Mucosa of descending colon (tissue), 3 donors: ENCODE data around the gene FCER1A. TPM values are rescaled to one million over a fixed set of nuclear protein-coding genes. Genes with fewer than 3 reads are reported as not detected.

ENCODE experiments used
- ATAC-seq: fragments of 200-7000 bp; cut with Tn5 transposase; one replicate; pipeline ENCODE4 v1.9.1; 2020; ENCODE audit warnings: mild to moderate bottlenecking, moderate library complexity
- DNase-seq, 3 donors: peaks; one replicate each; pipeline ENCODE4 v3.0.0-alpha.2; 2020
- H3K36me3 ChIP-seq: fragments of 200-600 bp; one replicate; pipeline ENCODE4 v1.8.0; 2021; ENCODE audit warnings: low read depth, mild to moderate bottlenecking
- H3K4me1 ChIP-seq: fragments of 200-600 bp; one replicate; pipeline ENCODE4 v1.8.0; 2021; ENCODE audit warnings: low read depth, mild to moderate bottlenecking
- H3K4me3 ChIP-seq: fragments of 200-600 bp; one replicate; pipeline ENCODE4 v1.8.0; 2021; ENCODE audit warnings: mild to moderate bottlenecking
- H3K9me3 ChIP-seq: fragments of 200-600 bp; one replicate; pipeline ENCODE4 v1.8.0; 2021; ENCODE audit warnings: mild to moderate bottlenecking
- CTCF ChIP-seq: fragments of 200-600 bp; IDR thresholded peaks from one replicate; pipeline ENCODE4 v1.8.0; 2022; ENCODE audit warnings: antibody characterized with exemption, mild to moderate bottlenecking
- intact Hi-C, 2 donors: fragments of 100-400 bp; cut with DNase I in 1 of 2; cut with micrococcal nuclease in 1 of 2; formaldehyde crosslinking; loops; one replicate each; pipeline versions ENCODE4 v1.11.0 to v1.11.1; 2022; cut with DNase I, micrococcal nuclease
- long read RNA-seq, 2 donors: library from polyadenylated mRNA; unstranded; transcript quantifications; one replicate each; pipeline ENCODE4 v2.0.0, GENCODE V29; 2019 to 2021
- total RNA-seq, 3 donors: library from RNA; stranded (reverse); fragmentation: NEBNext Ultra II Directional in 2 of 3; extraction: Animal tissue kit (Norgen Biotek cat#: 25700) in 2 of 3; gene quantifications; one replicate each; pipeline versions ENCODE4 v1.2.1 to v1.2.4, GENCODE V29; 2021 to 2023
- donor health status: DM: no; HTN: no; CAD: no; lungs with moderate emphysema.
- donor health status: DM: no; HTN: no; CAD: no.
- donor health status: DM: no; HTN: yes; CAD: no.

FCER1A gene
- 1 to 10 TPM in 2 of 3 donors, under 1 TPM in 1; 0.46 to 1.7 (median 1.1) TPM for total RNA-seq
- long read RNA-seq, donor 1, partial matches to known transcripts = 2 of 2 reads
- long read RNA-seq, donor 1, other reads (novel, unspliced or antisense) = 0 of 2 reads
- long read RNA-seq, donor 2 = 0 reads

GRCh38 chr1:159302095-159302494 lies at the start of gene FCER1A:
FCER1A (plus strand) TSS chr1:159302336; CDS start chr1:159302365, 29 bp downstream.
- ATAC-seq (no peak), DNase-seq (no peak)
- intact Hi-C loops = no loop called here
- Histone ChIP-seq H3K4me3 (no peak within 1 kb of the TSS), H3K36me3 (no peaks in the 10 kb centered on the region), H3K4me1 (no peaks in the 10 kb centered on the region), H3K9me3 (no peaks in the 10 kb centered on the region)
- TF ChIP-seq CTCF = no peak

GRCh38 chr1:159261311-159261710 lies 40.8 kb upstream of the FCER1A start:
- ATAC-seq (no peak), DNase-seq (no peak)
- Histone ChIP-seq H3K36me3 (no peaks in the 10 kb centered on the region), H3K4me3 (no peak overlapping the region), H3K4me1 (no peaks in the 10 kb centered on the region), H3K9me3 (no peaks in the 10 kb centered on the region)
- no peak for TF ChIP-seq CTCF
- intact Hi-C loops = no loop called here

- no peaks in the 10 kb centered on the region for H3K9me3 ChIP-seq
- no peak for TF ChIP-seq CTCF
- H3K36me3 ChIP-seq = no peaks in the 10 kb centered on the region
- intact Hi-C loops = no loop called here
- no peaks in the 10 kb centered on the region for H3K4me1 ChIP-seq
- ATAC-seq = no peak
- H3K4me3 ChIP-seq = no peak overlapping the region
- DNase-seq = no peak
Measured at GRCh38 chr1:159261721-159262494, 40.2 kb upstream of the FCER1A start.

GRCh38 chr1:159266832-159267231 lies 35.3 kb upstream of the FCER1A start:
- Histone ChIP-seq H3K9me3 (no peaks in the 10 kb centered on the region), H3K36me3 (no peaks in the 10 kb centered on the region), H3K4me3 (no peak overlapping the region), H3K4me1 (no peaks in the 10 kb centered on the region)
- no peak for ATAC-seq
- intact Hi-C loops = no loop called here
- no peak for DNase-seq
- TF ChIP-seq CTCF = no peak

GRCh38 chr1:159274631-159275030 lies 27.5 kb upstream of the FCER1A start:
- no peak overlapping the region for H3K4me3 ChIP-seq
- ATAC-seq (no peak), DNase-seq (no peak)
- no peaks in the 10 kb centered on the region for H3K36me3 ChIP-seq
- H3K4me1 ChIP-seq = no peaks in the 10 kb centered on the region
- intact Hi-C loops = no loop called here
- TF ChIP-seq CTCF = no peak
- no peaks in the 10 kb centered on the region for H3K9me3 ChIP-seq
